HCT116 (cell line): ENCODE data around the gene LIPG. TPM values are rescaled to one million over a fixed set of nuclear protein-coding genes. Genes with fewer than 3 reads are reported as not detected.

Experiments
- ATAC-seq: fragments of 200-7000 bp; cut with Tn5 transposase; 2 replicates; pipeline ENCODE4 v1.9.1; 2020; ENCODE audit warnings: mild to moderate bottlenecking, moderate library complexity
- BruUV-seq: library from RNA; stranded (reverse); fragments of 400-500 nt; replicated peaks from 2 replicates; lab custom pipeline; 2021; lab: Mats Ljungman, UMichigan
- CTCF ChIA-PET: fragments of 300-600 bp; sonication (Branson Sonifier 250); formaldehyde crosslinking; loops from one replicate; lab custom pipeline; 2021; ENCODE audit warnings: antibody characterized with exemption; lab: Charles Lee
- POLR2A ChIA-PET: fragments of 300-600, 350-600 bp; sonication (Branson Sonifier 250); formaldehyde crosslinking; loops from one replicate; lab custom pipeline; 2021; ENCODE audit warnings: antibody characterized with exemption; lab: Charles Lee
- RAD21 ChIA-PET, 2 experiments: fragments of 300-600 bp; sonication (Branson Sonifier 250); formaldehyde crosslinking; loops; one replicate each; lab custom pipeline; 2023; ENCODE audit warnings: low total read pairs in 2 of 2; ENCODE audit not compliant: uncharacterized antibody in 2 of 2, unreplicated experiment in 2 of 2, low non-redundant PET in 1 of 2; lab: Charles Lee
- DNase-seq: peaks from one replicate; pipeline ENCODE4 v3.0.0-alpha.2; 2010; ENCODE audit warnings: low read depth, low spot score
- H2AFZ ChIP-seq: fragments of 200-600 bp; shearing (Covaris generic), sonication (generic); 2 replicates; pipeline ENCODE4 v1.6.1; 2017; ENCODE audit warnings: low read depth, mixed run types, mixed read lengths, antibody characterized with exemption, low read length; ENCODE audit not compliant: poor library complexity, severe bottlenecking
- H3K27ac ChIP-seq: 2 replicates; pipeline ENCODE4 v1.5.1; 2012; ENCODE audit warnings: low read depth, low read length
- H3K27me3 ChIP-seq: fragments of 200-600 bp; sonication (generic); 2 replicates; pipeline ENCODE4 v1.6.1; 2016; ENCODE audit warnings: mixed run types, low read length, mixed read lengths; ENCODE audit not compliant: insufficient read depth
- H3K36me3 ChIP-seq, 2 experiments: fragments of 200-500 bp in 1 of 2; fragments of 200-600 bp in 1 of 2; sonication (Bioruptor generic) in 1 of 2; sonication (generic) in 1 of 2; 2 replicates each; pipeline versions ENCODE4 v1.5.1 to v1.6.1; 2014 to 2016; ENCODE audit warnings: low read length in 2 of 2, inconsistent platforms in 1 of 2, mixed read lengths in 1 of 2, mixed run types in 1 of 2; ENCODE audit not compliant: insufficient read depth in 2 of 2, control insufficient read depth in 1 of 2
- H3K4me1 ChIP-seq, 2 experiments: fragments of 200-600 bp in 1 of 2; sonication (generic) in 1 of 2; 2 replicates each; pipeline versions ENCODE4 v1.5.1 to v1.6.1; 2012 to 2017; ENCODE audit warnings: low read length in 2 of 2, inconsistent platforms in 1 of 2, mild to moderate bottlenecking in 1 of 2, mixed read lengths in 1 of 2, mixed run types in 1 of 2, moderate library complexity in 1 of 2; ENCODE audit not compliant: insufficient read depth in 2 of 2, control insufficient read depth in 1 of 2
- H3K4me2 ChIP-seq: fragments of 200-600 bp; sonication (generic); 2 replicates; pipeline ENCODE4 v1.6.1; 2017; ENCODE audit warnings: mixed run types, low read length, mixed read lengths
- H3K4me3 ChIP-seq, 2 experiments: fragments of 200-600 bp in 1 of 2; sonication (generic) in 1 of 2; replicated peaks in 1 of 2; 2 replicates each; pipeline ENCODE4 v1.5.1; 2011 to 2016; ENCODE audit warnings: low read length in 2 of 2, control low read depth in 1 of 2, low read depth in 1 of 2, mild to moderate bottlenecking in 1 of 2, mixed read lengths in 1 of 2, mixed run types in 1 of 2
- H3K79me2 ChIP-seq: fragments of 200-600 bp; sonication (generic); 2 replicates; pipeline ENCODE4 v1.6.1; 2017; ENCODE audit warnings: mild to moderate bottlenecking, mixed run types, low read length, moderate library complexity, mixed read lengths; ENCODE audit not compliant: insufficient read depth
- H3K9ac ChIP-seq: fragments of 200-600 bp; sonication (generic); 2 replicates; pipeline ENCODE4 v1.6.1; 2016; ENCODE audit warnings: low read length, mixed read lengths
- H3K9me2 ChIP-seq: fragments of 200-600 bp; sonication (generic), shearing (Covaris generic); 2 replicates; pipeline ENCODE4 v1.6.1; 2017; ENCODE audit warnings: mixed run types, mild to moderate bottlenecking, moderate library complexity; ENCODE audit not compliant: insufficient read depth
- H3K9me3 ChIP-seq, 2 experiments: fragments of 200-500 bp in 1 of 2; fragments of 200-600 bp in 1 of 2; sonication (Bioruptor generic) in 1 of 2; sonication (generic) in 1 of 2; 2 replicates each; pipeline ENCODE4 v1.6.1; 2014 to 2017; ENCODE audit warnings: low read length in 2 of 2, mixed read lengths in 2 of 2, inconsistent platforms in 1 of 2, low read depth in 1 of 2, mild to moderate bottlenecking in 1 of 2, mixed run types in 1 of 2, moderate library complexity in 1 of 2; ENCODE audit not compliant: control insufficient read depth in 1 of 2, insufficient read depth in 1 of 2
- H4K20me1 ChIP-seq: fragments of 200-600 bp; sonication (generic), shearing (Covaris generic); 2 replicates; pipeline ENCODE4 v1.6.1; 2017; ENCODE audit warnings: mixed run types, mild to moderate bottlenecking, moderate library complexity; ENCODE audit not compliant: insufficient read depth
- EGR1 ChIP-seq: IDR thresholded peaks from 2 replicates; pipeline ENCODE4 v1.6.1; 2012; ENCODE audit warnings: low read depth
- ELF1 ChIP-seq: IDR thresholded peaks from 2 replicates; pipeline ENCODE4 v1.6.1; 2012; ENCODE audit warnings: low read depth, borderline replicate concordance
- EZH2phosphoT487 ChIP-seq: fragments of 200-600 bp; IDR thresholded peaks from 2 replicates; pipeline ENCODE4 v1.6.1; 2018; ENCODE audit warnings: antibody characterized with exemption, borderline replicate concordance
- FOSL1 ChIP-seq: IDR thresholded peaks from 2 replicates; pipeline ENCODE4 v1.6.1; 2012; ENCODE audit warnings: low read depth
- JUND ChIP-seq: IDR thresholded peaks from 2 replicates; pipeline ENCODE4 v1.6.1; 2012
- MAX ChIP-seq: IDR thresholded peaks from 2 replicates; pipeline ENCODE4 v1.6.1; 2012
- POLR2A ChIP-seq: IDR thresholded peaks from 2 replicates; pipeline ENCODE4 v1.7.0; 2011; ENCODE audit warnings: borderline replicate concordance; ENCODE audit not compliant: insufficient read depth, insufficient read length; ENCODE audit errors: extremely low read depth
- POLR2AphosphoS5 ChIP-seq: IDR thresholded peaks from 2 replicates; pipeline ENCODE4 v1.6.1; 2011; ENCODE audit warnings: mild to moderate bottlenecking, low read depth, low read length, moderate library complexity
- RAD21 ChIP-seq: IDR thresholded peaks from 2 replicates; pipeline ENCODE4 v1.6.1; 2012; ENCODE audit warnings: low read depth, mild to moderate bottlenecking
- REST ChIP-seq: IDR thresholded peaks from 2 replicates; pipeline ENCODE4 v1.6.1; 2012; ENCODE audit warnings: low read depth
- SP1 ChIP-seq: IDR thresholded peaks from 2 replicates; pipeline ENCODE4 v1.6.1; 2012; ENCODE audit warnings: low read depth
- YY1 ChIP-seq: IDR thresholded peaks from 2 replicates; pipeline ENCODE4 v1.6.1; 2011; ENCODE audit warnings: low read length, low read depth, moderate library complexity, mild to moderate bottlenecking; ENCODE audit not compliant: insufficient replicate concordance; ENCODE audit errors: extremely low read depth
- ZFX ChIP-seq: fragments of 450-650 bp; IDR thresholded peaks from 2 replicates; pipeline ENCODE4 v1.6.1; 2017
- ZNF274 ChIP-seq: fragments of 200-500 bp; sonication (Bioruptor generic); IDR thresholded peaks from 2 replicates; pipeline ENCODE4 v1.6.1; 2014; ENCODE audit warnings: mild to moderate bottlenecking, low read depth, low read length, inconsistent platforms
- intact Hi-C: fragments of 100-400 bp; cut with micrococcal nuclease; formaldehyde crosslinking; loops from 2 replicates; pipeline ENCODE4 v1.10.0; 2022
- total RNA-seq: library from RNA; stranded (reverse); gene quantifications from one replicate; pipeline ENCODE4 v1.2.1, GENCODE V29; 2021; ENCODE audit not compliant: unreplicated experiment
- TF ChIP-seq, protein P1 (sequence below): IDR thresholded peaks from 2 replicates; pipeline ENCODE4 v1.6.1; 2011; ENCODE audit warnings: mild to moderate bottlenecking, low read length, moderate library complexity; ENCODE audit not compliant: insufficient replicate concordance; ENCODE audit errors: extremely low read depth
- TF ChIP-seq, protein P2 (sequence below), 3 experiments: fragments of 200-600 bp in 1 of 3; sonication (generic) in 1 of 3; IDR thresholded peaks in 2 of 3; conservative IDR thresholded peaks in 1 of 3; 2 replicates each; pipeline ENCODE4 v1.5.1; 2012 to 2017; ENCODE audit warnings: low read depth in 2 of 3, low read length in 2 of 3, antibody characterized with exemption in 1 of 3, borderline replicate concordance in 1 of 3, control low read depth in 1 of 3, mild to moderate bottlenecking in 1 of 3, mixed read lengths in 1 of 3, mixed run types in 1 of 3, moderate library complexity in 1 of 3; ENCODE audit not compliant: insufficient read depth in 1 of 3
- TF ChIP-seq, protein P3 (sequence below): IDR thresholded peaks from 2 replicates; pipeline ENCODE4 v1.6.1; 2012

The LIPG gene
- total RNA-seq, 1 experiment from 2014 or later: 2.6 TPM

GRCh38 chr18:49610022-49610445 lies 48.2 kb downstream of the LIPG start (continued):
- TF ChIP-seq MAX (no peak), POLR2A (no peak), POLR2AphosphoS5 (no peak), ELF1 (no peak), FOSL1 (no peak)

- Histone ChIP-seq H3K9me3 (no peaks in the 10 kb centered on the region), H3K9me2 (no peaks in the 10 kb centered on the region), H3K79me2 (no peaks in the 10 kb centered on the region), H3K4me1 (peaks cover 0 to 20% of the 10 kb centered on the region in 2 experiments; a peak in 2 of 4 replicates), H3K4me3 (no peak overlapping the region), H3K9ac (no peak overlapping the region), H4K20me1 (no peaks in the 10 kb centered on the region), H3K4me2 (no peak overlapping the region), H3K27me3 (0 out of 2 replicates have a peak, but pooled peaks cover 4% of the 10 kb centered on the region), H2AFZ (no peak overlapping the region), H3K27ac (no peak overlapping the region), H3K36me3 (no peaks in the 10 kb centered on the region)
- DNase-seq (no peak), ATAC-seq (no peak)
- intact Hi-C loops: no loop called here
- POLR2A ChIA-PET: no interaction called here
- CTCF ChIA-PET: no interaction called here
- RAD21 ChIA-PET: interaction anchor here in 1 of 2 experiments (0.7 kb wide), 1 partner anchor 14 kb away, joined by 3 read pairs; no protein-coding TSS in a partner anchor
- no TSS peak for BruUV-seq
- no peak for TF ChIP-seq EGR1
- no peak for TF ChIP-seq SP1
- no peak for TF ChIP-seq ELF1
- TF ChIP-seq, protein P1, sequence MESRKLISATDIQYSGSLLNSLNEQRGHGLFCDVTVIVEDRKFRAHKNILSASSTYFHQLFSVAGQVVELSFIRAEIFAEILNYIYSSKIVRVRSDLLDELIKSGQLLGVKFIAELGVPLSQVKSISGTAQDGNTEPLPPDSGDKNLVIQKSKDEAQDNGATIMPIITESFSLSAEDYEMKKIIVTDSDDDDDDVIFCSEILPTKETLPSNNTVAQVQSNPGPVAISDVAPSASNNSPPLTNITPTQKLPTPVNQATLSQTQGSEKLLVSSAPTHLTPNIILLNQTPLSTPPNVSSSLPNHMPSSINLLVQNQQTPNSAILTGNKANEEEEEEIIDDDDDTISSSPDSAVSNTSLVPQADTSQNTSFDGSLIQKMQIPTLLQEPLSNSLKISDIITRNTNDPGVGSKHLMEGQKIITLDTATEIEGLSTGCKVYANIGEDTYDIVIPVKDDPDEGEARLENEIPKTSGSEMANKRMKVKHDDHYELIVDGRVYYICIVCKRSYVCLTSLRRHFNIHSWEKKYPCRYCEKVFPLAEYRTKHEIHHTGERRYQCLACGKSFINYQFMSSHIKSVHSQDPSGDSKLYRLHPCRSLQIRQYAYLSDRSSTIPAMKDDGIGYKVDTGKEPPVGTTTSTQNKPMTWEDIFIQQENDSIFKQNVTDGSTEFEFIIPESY: no peak
- TF ChIP-seq POLR2A: no peak
- TF ChIP-seq, protein P2, sequence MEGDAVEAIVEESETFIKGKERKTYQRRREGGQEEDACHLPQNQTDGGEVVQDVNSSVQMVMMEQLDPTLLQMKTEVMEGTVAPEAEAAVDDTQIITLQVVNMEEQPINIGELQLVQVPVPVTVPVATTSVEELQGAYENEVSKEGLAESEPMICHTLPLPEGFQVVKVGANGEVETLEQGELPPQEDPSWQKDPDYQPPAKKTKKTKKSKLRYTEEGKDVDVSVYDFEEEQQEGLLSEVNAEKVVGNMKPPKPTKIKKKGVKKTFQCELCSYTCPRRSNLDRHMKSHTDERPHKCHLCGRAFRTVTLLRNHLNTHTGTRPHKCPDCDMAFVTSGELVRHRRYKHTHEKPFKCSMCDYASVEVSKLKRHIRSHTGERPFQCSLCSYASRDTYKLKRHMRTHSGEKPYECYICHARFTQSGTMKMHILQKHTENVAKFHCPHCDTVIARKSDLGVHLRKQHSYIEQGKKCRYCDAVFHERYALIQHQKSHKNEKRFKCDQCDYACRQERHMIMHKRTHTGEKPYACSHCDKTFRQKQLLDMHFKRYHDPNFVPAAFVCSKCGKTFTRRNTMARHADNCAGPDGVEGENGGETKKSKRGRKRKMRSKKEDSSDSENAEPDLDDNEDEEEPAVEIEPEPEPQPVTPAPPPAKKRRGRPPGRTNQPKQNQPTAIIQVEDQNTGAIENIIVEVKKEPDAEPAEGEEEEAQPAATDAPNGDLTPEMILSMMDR (IDR thresholded peaks at IDR 0.05 in 2 of 3, conservative IDR thresholded peaks at IDR 0.05 in 1 of 3; ENCODE audit: borderline replicate concordance in 1 of 3, insufficient read depth in 1 of 3, low read depth in 2 of 3, low read length in 2 of 3): no peak
- TF ChIP-seq, protein P3, sequence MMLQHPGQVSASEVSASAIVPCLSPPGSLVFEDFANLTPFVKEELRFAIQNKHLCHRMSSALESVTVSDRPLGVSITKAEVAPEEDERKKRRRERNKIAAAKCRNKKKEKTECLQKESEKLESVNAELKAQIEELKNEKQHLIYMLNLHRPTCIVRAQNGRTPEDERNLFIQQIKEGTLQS: no peak
- TF ChIP-seq RAD21: no peak
- no peak for TF ChIP-seq JUND
- no peak for TF ChIP-seq YY1
- TF ChIP-seq ZFX: no peak
- TF ChIP-seq POLR2AphosphoS5: no peak
- TF ChIP-seq REST: no peak
- TF ChIP-seq EZH2phosphoT487: no peak
- no peak for TF ChIP-seq ZNF274
- no peak for TF ChIP-seq MAX
Observed at GRCh38 chr18:49611316-49611715, 49.5 kb downstream of the LIPG start.
